K562 (cell line): ENCODE measurements around the gene TRDMT1. TPM values are rescaled to one million over a fixed set of nuclear protein-coding genes. Genes with fewer than 3 reads are reported as not detected.

ENCODE experiments used
- ATAC-seq: fragments of 200-7000 bp; cut with Tn5 transposase; 3 replicates; pipeline ENCODE4 v1.9.1; 2020; ENCODE audit warnings: moderate library complexity
- BruUV-seq: library from RNA; stranded (reverse); fragments of 400-500 nt; replicated peaks from 2 replicates; lab custom pipeline; 2021; lab: Mats Ljungman, UMichigan
- CTCF ChIA-PET: fragments of 300-600 bp; formaldehyde crosslinking; extraction: SDS; loops from one replicate; lab custom pipeline; 2021; ENCODE audit warnings: low intra/inter-chr PET ratio; lab: Yijun Ruan, JAX
- POLR2A ChIA-PET: fragments of 300-600, 350-650 bp; sonication (Branson Sonifier 250); formaldehyde crosslinking; extraction: SDS; loops from one replicate; lab custom pipeline; 2021; ENCODE audit warnings: antibody characterized with exemption, inconsistent platforms; lab: Yijun Ruan, JAX
- DNase-seq, 4 experiments: peaks; one replicate each; pipeline versions ENCODE4 v3.0.0 to v3.0.0-alpha.2; 2011 to 2018; ENCODE audit warnings: low spot score in 3 of 4, mixed read lengths in 3 of 4; ENCODE audit errors: extremely low read depth in 1 of 4
- FAIRE-seq: peaks from 2 replicates; lab custom pipeline; 2011; peaks lifted over from hg19 to GRCh38; lab: Jason Lieb, UNC
- H2AFZ ChIP-seq: 2 replicates; pipeline ENCODE4 v1.6.0; 2011; ENCODE audit warnings: low read depth, low read length, control low read depth, inconsistent platforms
- H3K27ac ChIP-seq: fragments of 200-600 bp; 3 replicates; pipeline ENCODE4 v1.8.0; 2011; ENCODE audit warnings: low read depth, mild to moderate bottlenecking, control low read depth, inconsistent platforms, low read length, moderate library complexity, mixed read lengths; ENCODE audit errors: extremely low read depth
- H3K27me3 ChIP-seq, 2 experiments: fragments of 300-600 bp in 1 of 2; 2 replicates in 1 of 2; 3 replicates in 1 of 2; pipeline versions ENCODE4 v1.6.0 to v1.8.0; 2011; ENCODE audit warnings: inconsistent platforms in 2 of 2, low read length in 2 of 2, mild to moderate bottlenecking in 1 of 2, mixed read lengths in 1 of 2, moderate library complexity in 1 of 2; ENCODE audit not compliant: control insufficient read depth in 2 of 2, insufficient read depth in 2 of 2
- H3K36me3 ChIP-seq: fragments of 300-600 bp; 3 replicates; pipeline ENCODE4 v1.8.0; 2011; ENCODE audit warnings: mild to moderate bottlenecking, low read length, inconsistent platforms; ENCODE audit not compliant: control insufficient read depth, insufficient read depth
- H3K4me1 ChIP-seq, 2 experiments: fragments of 200-600 bp in 1 of 2; replicated peaks in 1 of 2; 2 replicates in 1 of 2; 3 replicates in 1 of 2; pipeline versions ENCODE4 v1.5.1 to v1.8.0; 2011; ENCODE audit warnings: inconsistent platforms in 2 of 2, low read length in 2 of 2, mild to moderate bottlenecking in 1 of 2, mixed read lengths in 1 of 2, moderate library complexity in 1 of 2; ENCODE audit not compliant: control insufficient read depth in 2 of 2, insufficient read depth in 2 of 2
- H3K4me2 ChIP-seq: 2 replicates; pipeline ENCODE4 v1.6.1; 2011; ENCODE audit warnings: low read length, control low read depth, inconsistent platforms, mixed read lengths; ENCODE audit not compliant: insufficient read depth
- H3K4me3 ChIP-seq: fragments of 200-600 bp; sonication (generic), shearing (Covaris generic); 2 replicates; pipeline ENCODE4 v1.5.1; 2016; ENCODE audit warnings: control low read depth, inconsistent platforms
- H3K79me2 ChIP-seq: fragments of 200-600 bp; 3 replicates; pipeline ENCODE4 v1.8.0; 2011; ENCODE audit warnings: low read length, inconsistent platforms; ENCODE audit not compliant: control insufficient read depth, insufficient read depth
- H3K9ac ChIP-seq, 2 experiments: 2 replicates each; pipeline versions ENCODE4 v1.6.0 to v1.6.1; 2011; ENCODE audit warnings: low read depth in 2 of 2, low read length in 2 of 2, control low read depth in 1 of 2, inconsistent platforms in 1 of 2, mild to moderate bottlenecking in 1 of 2, mixed read lengths in 1 of 2; ENCODE audit not compliant: insufficient read depth in 1 of 2
- H3K9me1 ChIP-seq: one replicate; pipeline ENCODE4 v1.6.0; 2011; ENCODE audit warnings: inconsistent platforms, mild to moderate bottlenecking, low read length, moderate library complexity; ENCODE audit not compliant: control insufficient read depth, insufficient read depth
- H3K9me3 ChIP-seq: replicated peaks from 2 replicates; pipeline ENCODE4 v1.5.1; 2011; ENCODE audit warnings: low read depth, low read length, inconsistent platforms; ENCODE audit not compliant: control insufficient read depth, insufficient read depth
- H4K20me1 ChIP-seq: replicated peaks from 2 replicates; pipeline ENCODE4 v1.6.1; 2011; ENCODE audit warnings: low read length, inconsistent platforms, mixed read lengths; ENCODE audit not compliant: control insufficient read depth, insufficient read depth
- CHD7 ChIP-seq: fragments of 200-600 bp; sonication (generic); IDR thresholded peaks from one replicate; pipeline ENCODE4 v1.6.1; 2012; ENCODE audit warnings: mild to moderate bottlenecking, low read depth, low read length, inconsistent platforms
- WGBS: fragments of 100-300 bp; shearing (Covaris generic); methylation state at CpG from one replicate; pipeline ENCODE4 v1.1.6; 2016; ENCODE audit warnings: low coverage, mixed read lengths; ENCODE audit not compliant: insufficient coverage; ENCODE audit errors: missing lambda C conversion rate; 5-methylcytosine and 5-hydroxymethylcytosine counted together
- in situ Hi-C: fragments of 300-500 bp; cut with MboI; formaldehyde crosslinking; loops from 4 replicates; pipeline ENCODE4 v1.15.0; 2018; ENCODE audit warnings: inconsistent platforms, mixed read lengths
- intact Hi-C: fragments of 100-400 bp; cut with micrococcal nuclease; formaldehyde crosslinking; loops from 2 replicates; pipeline ENCODE4 v1.14.2; 2022
- polyA plus RNA-seq, 8 experiments: library from polyadenylated mRNA; depleted of rRNA in 4 of 8; stranded (reverse) in 5 of 8; unstranded in 3 of 8; fragments of >200 nt; fragmentation: Nextera tagmentation in 2 of 8; fragmentation: Illumina TruSeq in 1 of 8; extraction: Ambion mirVana in 2 of 8; extraction: Trizol in 1 of 8; gene quantifications; 2 replicates each; pipeline versions ENCODE4 v1.2.1 to v1.2.3, GENCODE V29; 2011 to 2014; ENCODE audit warnings: inconsistent platforms in 1 of 8, missing spikeins in 1 of 8
- total RNA-seq, 7 experiments: library from RNA; depleted of rRNA in 6 of 7; stranded (reverse); fragments of >200 nt in 6 of 7; fragmentation: Illumina TruSeq in 2 of 7; extraction: Trizol in 2 of 7; gene quantifications; 2 replicates each; pipeline versions ENCODE4 v1.2.1 to v1.2.3, GENCODE V29; 2011 to 2021; ENCODE audit warnings: low replicate concordance in 1 of 7

Gene TRDMT1
- total and polyA plus RNA-seq, 9 of the 15 experiments (the other 6 are each of a cell fraction or from before 2014, with no cell fraction given) = 5.4 to 12.6 (median 9.3) TPM

- Histone ChIP-seq H3K4me2 (peak overlapping the region; percentile 81), H3K9ac (peak overlapping the region in 1 of 2 experiments; percentile 79; a peak in 3 of 4 replicates), H4K20me1 (no peaks in the 10 kb centered on the region), H3K36me3 (no peaks in the 10 kb centered on the region), H2AFZ (peak overlapping the region; percentile 90), H3K27ac (peak overlapping the region; percentile 89), H3K9me1 (no peaks in the 10 kb centered on the region), H3K27me3 (no peaks in the 10 kb centered on the region), H3K9me3 (no peaks in the 10 kb centered on the region), H3K4me3 (peak overlapping the region; percentile 67), H3K79me2 (peaks cover 28% of the 10 kb centered on the region; the same call in 2 of the 3 replicates), H3K4me1 (peaks cover 14 to 55% of the 10 kb centered on the region in 2 experiments)
- ChIA-PET POLR2A (interaction anchor here (0.6 to 1.8 kb wide), 5 partner anchors 12 to 164 kb away, joined by 3 to 17 read pairs (median 6); no protein-coding TSS in a partner anchor), CTCF (no interaction called here)
- WGBS = 2% methylated on average over 10 of the region's 10 CpGs
- DNase-seq (no peak), FAIRE-seq (no peak), ATAC-seq (no peak)
- in situ Hi-C loops (no loop called here), intact Hi-C loops (loop anchor here (5.0 kb wide), 1 partner anchor 57 kb away; no protein-coding TSS in a partner anchor)
- BruUV-seq = TSS peak; percentile 56
- no peak for TF ChIP-seq CHD7
These were observed 1.2 kb downstream of the TRDMT1 start for GRCh38 chr10:17200001-17200911.
